MM.1S (cell line): ENCODE data around the gene KCTD6.

Experiments
- CTCF ChIP-seq: fragments of 300-600 bp; sonication (generic); IDR thresholded peaks from 2 replicates; pipeline ENCODE4 v1.5.1; 2016; ENCODE audit warnings: antibody characterized with exemption, low read length, mixed read lengths
- EZH2phosphoT487 ChIP-seq: fragments of 300-600 bp; sonication (generic); IDR thresholded peaks from 2 replicates; pipeline ENCODE4 v1.6.1; 2018; ENCODE audit warnings: antibody characterized with exemption, low read length

GRCh38 chr3:58529516-58530353, 37.8 kb downstream of the KCTD6 start:
- TF ChIP-seq CTCF (peak; percentile 37), EZH2phosphoT487 (no peak)
